Left ventricle myocardium inferior (tissue), 1 donor: ENCODE results near the gene TSC22D1. TPM values are rescaled to one million over a fixed set of nuclear protein-coding genes. Genes with fewer than 3 reads are reported as not detected.
"Not testable (repeated sequence)": the region's sequence is repeated elsewhere in the genome, so short reads cannot be mapped to it uniquely, and the experiment has no call there.

ENCODE experiments used
- DNase-seq: peaks from one replicate; pipeline ENCODE4 v3.0.0-alpha.2; 2020
- H3K27ac ChIP-seq: fragments of 200-600 bp; replicated peaks from 2 replicates; pipeline ENCODE4 v1.8.0; 2021
- H3K27me3 ChIP-seq: fragments of 200-600 bp; 2 replicates; pipeline ENCODE4 v1.8.0; 2021; ENCODE audit warnings: low read depth
- H3K36me3 ChIP-seq: fragments of 200-600 bp; 2 replicates; pipeline ENCODE4 v1.8.0; 2021
- H3K4me1 ChIP-seq: fragments of 200-600 bp; 2 replicates; pipeline ENCODE4 v1.8.0; 2021
- H3K4me3 ChIP-seq: fragments of 200-600 bp; 2 replicates; pipeline ENCODE4 v1.8.0; 2021; ENCODE audit warnings: mild to moderate bottlenecking, moderate library complexity
- H3K9me3 ChIP-seq: fragments of 200-600 bp; replicated peaks from 2 replicates; pipeline ENCODE4 v1.8.0; 2021
- CTCF ChIP-seq: fragments of 200-600 bp; IDR thresholded peaks from 2 replicates; pipeline ENCODE4 v1.8.0; 2021; ENCODE audit warnings: antibody characterized with exemption, mild to moderate bottlenecking, borderline replicate concordance
- intact Hi-C: fragments of 100-400 bp; cut with micrococcal nuclease; formaldehyde crosslinking; loops from one replicate; pipeline ENCODE4 v1.11.0; 2022
- total RNA-seq: library from RNA; stranded (reverse); fragmentation: NEBNext Ultra II Directional; extraction: Animal tissue kit (Norgen Biotek cat#: 25700); gene quantifications from one replicate; pipeline ENCODE4 v1.2.1, GENCODE V29; 2021
- donor health status: DM: no; HTN: yes; CAD: no; lungs with severe emphysema.

TSC22D1 gene
- total RNA-seq, 1 donor from 2014 or later, result 158 TPM

GRCh38 chr13:44459674-44460073, 116.5 kb downstream of the TSC22D1 start:
- Histone ChIP-seq H3K4me3 (no peak overlapping the region), H3K9me3 (peaks cover 4% of the 10 kb centered on the region), H3K4me1 (peaks cover 13% of the 10 kb centered on the region), H3K27ac (no peak overlapping the region), H3K36me3 (peaks cover 7% of the 10 kb centered on the region), H3K27me3 (no peaks in the 10 kb centered on the region)
- intact Hi-C loops, result no loop called here
- no peak for DNase-seq
- no peak for TF ChIP-seq CTCF

- H3K4me3 ChIP-seq, result no peak overlapping the region
- intact Hi-C loops, result no loop called here
- peaks cover 7% of the 10 kb centered on the region for H3K36me3 ChIP-seq
- H3K4me1 ChIP-seq, result peaks cover 13% of the 10 kb centered on the region
- no peak for TF ChIP-seq CTCF
- H3K27ac ChIP-seq, result no peak overlapping the region
- H3K9me3 ChIP-seq, result peaks cover 4% of the 10 kb centered on the region
- no peak for DNase-seq
- H3K27me3 ChIP-seq, result no peaks in the 10 kb centered on the region
These were observed 117.7 kb downstream of the TSC22D1 start for GRCh38 chr13:44458313-44458975.

- peaks cover 13% of the 10 kb centered on the region for H3K4me1 ChIP-seq
- H3K27me3 ChIP-seq, H3K4me3 ChIP-seq, intact Hi-C loops, H3K36me3 ChIP-seq, DNase-seq, H3K27ac ChIP-seq, H3K9me3 ChIP-seq: not testable (repeated sequence)
These were observed 119.9 kb downstream of the TSC22D1 start for GRCh38 chr13:44456212-44456611.

GRCh38 chr13:44455769-44456168, 120.4 kb downstream of the TSC22D1 start:
- intact Hi-C loops, result no loop called here
- peaks cover 13% of the 10 kb centered on the region for H3K4me1 ChIP-seq

GRCh38 chr13:44453881-44454280, 122.2 kb downstream of the TSC22D1 start:
- no peak for DNase-seq
- peaks cover 13% of the 10 kb centered on the region for H3K4me1 ChIP-seq
- H3K9me3 ChIP-seq, result peaks cover 4% of the 10 kb centered on the region
- TF ChIP-seq CTCF, result no peak
- H3K27ac ChIP-seq, result no peak overlapping the region
- no peaks in the 10 kb centered on the region for H3K36me3 ChIP-seq
- H3K4me3 ChIP-seq, result no peak overlapping the region
- H3K27me3 ChIP-seq, result no peaks in the 10 kb centered on the region
- intact Hi-C loops, result no loop called here

More at GRCh38 chr13:44455769-44456168, 120.4 kb downstream of the TSC22D1 start:
- no peak overlapping the region for H3K4me3 ChIP-seq
- no peak for TF ChIP-seq CTCF
- H3K27ac ChIP-seq, result no peak overlapping the region
- no peaks in the 10 kb centered on the region for H3K27me3 ChIP-seq
- no peak for DNase-seq
- H3K9me3 ChIP-seq, result peaks cover 4% of the 10 kb centered on the region
- H3K36me3 ChIP-seq, result peaks cover 7% of the 10 kb centered on the region

- intact Hi-C loops, result no loop called here
- H3K9me3 ChIP-seq, result peaks cover 4% of the 10 kb centered on the region
- no peak overlapping the region for H3K27ac ChIP-seq
- no peaks in the 10 kb centered on the region for H3K27me3 ChIP-seq
- no peak for DNase-seq
- TF ChIP-seq CTCF, result no peak
- H3K4me1 ChIP-seq, result peaks cover 13% of the 10 kb centered on the region
- H3K4me3 ChIP-seq, result no peak overlapping the region
- H3K36me3 ChIP-seq, result no peaks in the 10 kb centered on the region
These were observed 123.1 kb downstream of the TSC22D1 start for GRCh38 chr13:44453069-44453468.
